GM19193 (cell line): ENCODE results near the gene DACT2.

Experiments
- POLR2A ChIP-seq: IDR thresholded peaks from 4 replicates; pipeline ENCODE4 v1.6.1; 2011; ENCODE audit not compliant: insufficient read depth, insufficient read length; ENCODE audit errors: extremely low read depth

The DACT2 gene

DNA sequence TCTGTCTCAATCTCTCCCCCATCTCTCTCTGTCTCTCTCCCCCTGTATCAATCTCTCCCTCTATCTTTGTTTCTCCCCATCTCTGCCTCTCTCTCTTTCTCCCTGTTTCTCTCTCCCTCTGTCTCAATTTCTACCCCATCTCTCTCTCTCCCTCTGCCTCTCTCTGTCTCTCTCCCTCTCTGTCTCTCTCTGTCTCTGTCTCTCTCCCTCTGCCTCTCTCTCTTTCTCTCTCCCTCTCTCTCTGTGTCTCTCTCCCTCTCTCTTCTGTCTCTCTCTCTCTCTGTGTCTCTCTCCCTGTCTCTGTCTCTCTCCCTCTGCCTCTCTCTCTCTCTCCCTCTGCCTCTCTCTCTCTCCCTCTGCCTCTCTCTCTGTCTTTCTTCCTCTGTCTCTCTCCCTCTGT, 62.6 kb downstream of the DACT2 start:
- no peak for TF ChIP-seq POLR2A
